GM12873 (cell line): ENCODE results near the gene MAMSTR.

Experiments
- TF ChIP-seq, protein P1 (sequence below): IDR thresholded peaks from 2 replicates; pipeline ENCODE4 v1.5.1; 2012; ENCODE audit warnings: low read depth, mild to moderate bottlenecking, moderate library complexity, low read length, control low read depth; ENCODE audit not compliant: insufficient read depth; ENCODE audit errors: missing control alignments

Gene MAMSTR

DNA sequence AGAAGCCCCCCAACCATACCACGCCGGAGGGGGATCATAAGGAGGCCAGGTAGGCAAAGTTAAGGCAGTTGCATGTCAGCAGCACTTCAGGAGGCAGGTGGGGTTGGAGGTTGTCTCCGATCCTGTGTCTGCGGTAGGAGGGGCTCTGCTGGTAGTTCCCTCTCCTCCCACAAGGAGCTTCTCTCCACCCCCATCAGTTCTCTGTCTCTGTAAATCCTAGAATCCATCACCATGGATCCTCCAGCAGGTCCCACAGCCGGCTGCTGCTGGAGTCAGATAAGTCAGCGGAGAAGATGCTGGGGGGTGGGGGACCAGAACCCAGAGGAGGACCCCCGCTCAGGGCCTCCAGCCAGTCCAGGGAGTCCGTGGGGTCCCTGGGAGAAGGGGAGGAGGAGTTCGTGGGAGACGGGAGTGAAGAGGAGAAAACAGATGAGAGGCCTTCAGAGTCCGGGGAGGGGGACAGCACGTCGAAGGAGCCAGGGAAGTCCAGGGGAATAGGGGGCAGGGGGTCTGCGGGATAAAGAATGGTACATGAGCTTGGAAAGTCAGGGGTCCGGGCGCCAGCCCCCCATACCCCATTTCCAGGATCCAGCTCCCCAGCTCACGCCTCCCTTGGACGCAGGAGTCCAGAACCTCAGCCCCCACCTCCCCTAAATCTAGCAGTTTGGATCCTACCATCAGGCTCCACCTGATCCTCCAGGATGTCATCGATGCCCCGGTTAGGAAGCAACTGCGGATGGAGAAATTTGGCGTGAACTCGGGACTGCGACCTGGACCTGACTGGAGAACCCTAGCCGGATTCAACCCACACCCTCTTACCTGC is 6.3 kb downstream of the MAMSTR start:
- TF ChIP-seq, protein P1, sequence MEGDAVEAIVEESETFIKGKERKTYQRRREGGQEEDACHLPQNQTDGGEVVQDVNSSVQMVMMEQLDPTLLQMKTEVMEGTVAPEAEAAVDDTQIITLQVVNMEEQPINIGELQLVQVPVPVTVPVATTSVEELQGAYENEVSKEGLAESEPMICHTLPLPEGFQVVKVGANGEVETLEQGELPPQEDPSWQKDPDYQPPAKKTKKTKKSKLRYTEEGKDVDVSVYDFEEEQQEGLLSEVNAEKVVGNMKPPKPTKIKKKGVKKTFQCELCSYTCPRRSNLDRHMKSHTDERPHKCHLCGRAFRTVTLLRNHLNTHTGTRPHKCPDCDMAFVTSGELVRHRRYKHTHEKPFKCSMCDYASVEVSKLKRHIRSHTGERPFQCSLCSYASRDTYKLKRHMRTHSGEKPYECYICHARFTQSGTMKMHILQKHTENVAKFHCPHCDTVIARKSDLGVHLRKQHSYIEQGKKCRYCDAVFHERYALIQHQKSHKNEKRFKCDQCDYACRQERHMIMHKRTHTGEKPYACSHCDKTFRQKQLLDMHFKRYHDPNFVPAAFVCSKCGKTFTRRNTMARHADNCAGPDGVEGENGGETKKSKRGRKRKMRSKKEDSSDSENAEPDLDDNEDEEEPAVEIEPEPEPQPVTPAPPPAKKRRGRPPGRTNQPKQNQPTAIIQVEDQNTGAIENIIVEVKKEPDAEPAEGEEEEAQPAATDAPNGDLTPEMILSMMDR: peak; percentile 40

DNA sequence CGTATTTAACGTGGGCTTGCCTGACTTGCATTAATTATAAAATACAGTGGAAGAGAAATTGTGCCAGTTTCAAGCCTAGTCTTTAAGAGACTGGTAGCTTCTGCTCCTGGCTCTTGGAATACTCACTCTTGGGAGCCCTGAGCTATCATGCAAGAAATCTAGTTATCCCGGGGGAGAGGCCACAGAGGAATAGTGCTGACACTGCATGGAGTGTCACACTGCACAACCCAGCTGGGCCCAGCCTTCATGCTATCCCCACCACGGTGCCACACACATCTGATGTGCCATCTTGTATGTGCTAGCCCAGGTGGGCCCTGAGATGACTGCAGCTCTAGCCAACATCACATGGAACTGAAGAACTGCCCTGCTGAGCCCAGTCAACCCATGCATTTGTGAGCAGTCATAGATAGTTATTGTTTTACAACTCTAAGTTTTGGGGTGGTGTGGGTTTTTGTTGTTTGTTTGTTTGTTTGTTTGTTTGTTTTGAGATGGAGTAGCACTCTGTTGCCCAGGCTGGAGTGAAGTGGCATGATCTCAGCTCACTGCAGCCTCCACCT is 8.3 kb downstream of the MAMSTR start:
- TF ChIP-seq, protein P1: no peak

DNA sequence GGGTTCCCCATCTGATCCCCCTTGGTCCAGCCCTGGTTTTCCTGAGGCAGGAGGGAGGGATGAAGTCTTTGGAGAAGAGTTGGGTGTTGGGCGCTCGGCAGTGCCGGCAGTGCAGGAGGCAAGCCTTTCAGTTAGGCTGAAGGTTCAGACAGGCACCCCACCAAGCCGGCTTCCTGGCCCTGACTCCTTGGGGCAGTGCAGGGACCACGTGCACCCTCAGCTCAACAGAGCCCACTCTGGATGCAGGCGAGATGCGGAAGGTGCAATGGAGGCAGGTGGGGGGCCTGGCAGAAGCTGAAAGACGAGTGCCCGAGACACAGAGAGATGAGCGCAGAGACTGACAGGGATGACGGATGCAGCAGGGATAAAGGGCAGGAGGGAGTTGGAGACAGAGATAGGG is 11.1 kb downstream of the MAMSTR start:
- TF ChIP-seq, protein P1: no peak

DNA sequence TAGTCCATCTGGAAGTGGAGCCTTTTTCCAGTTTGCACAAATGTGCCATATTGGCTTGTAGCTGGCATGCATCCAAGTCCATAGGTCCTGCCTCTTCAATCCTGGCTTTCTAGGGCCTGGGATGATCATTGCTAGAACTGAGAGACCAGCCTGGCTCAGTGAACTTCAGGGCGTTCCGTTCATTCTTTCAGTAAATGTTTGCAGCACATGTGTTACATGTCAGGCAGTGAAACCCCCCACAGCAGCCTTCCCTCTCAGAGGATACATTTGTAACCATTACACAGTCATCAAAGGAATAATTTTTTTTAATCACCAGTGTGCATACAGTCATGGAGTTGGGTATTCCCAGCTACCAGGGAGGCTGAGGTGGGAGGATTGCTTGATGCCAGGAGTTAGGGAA is 14.1 kb downstream of the MAMSTR start:
- TF ChIP-seq, protein P1: no peak

DNA sequence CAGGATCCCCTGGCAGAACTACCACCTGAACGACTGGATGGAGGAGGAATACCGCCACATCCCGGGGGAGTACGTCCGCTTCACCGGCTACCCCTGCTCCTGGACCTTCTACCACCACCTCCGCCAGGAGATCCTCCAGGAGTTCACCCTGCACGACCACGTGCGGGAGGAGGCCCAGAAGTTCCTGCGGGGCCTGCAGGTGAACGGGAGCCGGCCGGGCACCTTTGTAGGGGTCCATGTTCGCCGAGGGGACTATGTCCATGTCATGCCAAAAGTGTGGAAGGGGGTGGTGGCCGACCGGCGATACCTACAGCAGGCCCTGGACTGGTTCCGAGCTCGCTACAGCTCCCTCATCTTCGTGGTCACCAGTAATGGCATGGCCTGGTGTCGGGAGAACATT is 16.2 kb downstream of the MAMSTR start:
- TF ChIP-seq, protein P1: no peak

DNA sequence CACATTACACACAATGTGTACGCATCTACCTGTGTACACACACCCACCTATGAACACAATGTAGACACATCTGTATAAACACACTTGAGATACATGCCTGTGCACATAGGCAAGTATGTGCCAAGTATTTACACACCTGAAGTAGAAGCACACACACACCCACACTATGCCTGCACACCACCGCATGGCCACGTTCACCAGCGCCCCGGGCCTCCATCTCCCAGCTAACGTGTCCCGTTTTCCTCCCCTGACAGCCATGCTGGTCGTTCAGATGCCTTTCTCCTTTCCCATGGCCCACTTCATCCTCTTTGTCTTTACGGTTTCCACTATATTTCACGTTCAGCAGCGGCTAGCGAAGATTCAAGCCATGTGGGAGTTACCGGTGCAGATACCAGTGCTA is 16.8 kb downstream of the MAMSTR start:
- TF ChIP-seq, protein P1: no peak

DNA sequence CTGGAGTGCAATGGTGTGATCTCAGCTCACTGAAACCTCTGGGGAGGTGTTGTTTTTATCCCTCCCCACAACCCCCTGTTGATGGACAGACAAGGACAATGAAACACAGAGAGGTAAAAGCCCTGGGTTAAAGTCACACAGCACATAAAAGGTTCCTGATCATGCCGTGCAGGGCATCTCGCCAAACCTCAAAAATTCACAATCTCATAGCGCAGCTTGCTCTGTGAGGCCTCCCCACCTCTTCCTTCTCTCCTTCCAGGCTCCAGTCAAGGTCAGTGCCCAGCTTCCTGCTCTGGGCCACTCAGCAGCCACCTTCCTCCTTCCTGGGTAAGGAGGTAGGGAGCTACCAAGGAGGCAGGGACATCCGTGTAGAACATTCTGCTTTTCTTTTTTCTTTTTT is 21.5 kb downstream of the MAMSTR start:
- TF ChIP-seq, protein P1: no peak
